DND-41 (cell line): ENCODE results near the gene RIPOR3.

Experiments
- ATAC-seq: fragments of 200-7000 bp; cut with Tn5 transposase; 3 replicates; pipeline ENCODE4 v1.9.1; 2021; ENCODE audit warnings: low read depth; ENCODE audit not compliant: insufficient read depth
- DNase-seq: peaks from one replicate; pipeline ENCODE4 v3.0.0-alpha.2; 2020
- H2AFZ ChIP-seq: 2 replicates; pipeline ENCODE4 v1.6.0; 2012; ENCODE audit warnings: low read depth, low read length
- H3K27ac ChIP-seq: 2 replicates; pipeline ENCODE4 v1.5.1; 2012; ENCODE audit warnings: low read length, inconsistent platforms
- H3K27me3 ChIP-seq: fragments of 200-600 bp; sonication (generic); 2 replicates; pipeline ENCODE4 v1.6.0; 2012; ENCODE audit warnings: low read length, mild to moderate bottlenecking, inconsistent platforms; ENCODE audit not compliant: insufficient read depth, poor library complexity
- H3K36me3 ChIP-seq: 2 replicates; pipeline ENCODE4 v1.5.1; 2012; ENCODE audit warnings: low read length, inconsistent platforms; ENCODE audit not compliant: insufficient read depth
- H3K4me1 ChIP-seq: 2 replicates; pipeline ENCODE4 v1.5.1; 2012; ENCODE audit warnings: mild to moderate bottlenecking, low read length; ENCODE audit not compliant: insufficient read depth
- H3K4me2 ChIP-seq: 2 replicates; pipeline ENCODE4 v1.6.0; 2012; ENCODE audit warnings: mild to moderate bottlenecking, moderate library complexity, low read length, inconsistent platforms; ENCODE audit not compliant: insufficient read depth
- H3K4me3 ChIP-seq, 2 experiments: fragments of 200-600 bp in 1 of 2; shearing (Covaris generic) in 1 of 2; 2 replicates each; pipeline ENCODE4 v1.5.1; 2012 to 2016; ENCODE audit warnings: inconsistent platforms in 2 of 2, low read length in 2 of 2, mild to moderate bottlenecking in 2 of 2, low read depth in 1 of 2, moderate library complexity in 1 of 2
- H3K79me2 ChIP-seq: 2 replicates; pipeline ENCODE4 v1.6.0; 2012; ENCODE audit warnings: low read length, inconsistent platforms; ENCODE audit not compliant: insufficient read depth
- H3K9ac ChIP-seq: 2 replicates; pipeline ENCODE4 v1.6.0; 2012; ENCODE audit warnings: low read depth, mild to moderate bottlenecking, inconsistent platforms, low read length, moderate library complexity
- H3K9me3 ChIP-seq: 2 replicates; pipeline ENCODE4 v1.5.1; 2012; ENCODE audit warnings: low read length, moderate library complexity, mild to moderate bottlenecking, inconsistent platforms; ENCODE audit not compliant: insufficient read depth, severe bottlenecking
- H4K20me1 ChIP-seq: 2 replicates; pipeline ENCODE4 v1.6.0; 2012; ENCODE audit warnings: low read length; ENCODE audit not compliant: insufficient read depth
- CTCF ChIP-seq: IDR thresholded peaks from 2 replicates; pipeline ENCODE4 v1.5.1; 2012; ENCODE audit warnings: borderline replicate concordance, low read length, moderate library complexity, mild to moderate bottlenecking; ENCODE audit not compliant: poor library complexity, severe bottlenecking; ENCODE audit errors: extremely low read depth
- EZH2 ChIP-seq: IDR thresholded peaks from 3 replicates; pipeline ENCODE4 v1.6.1; 2012; ENCODE audit warnings: borderline replicate concordance, low read depth, mild to moderate bottlenecking, moderate library complexity, low read length, inconsistent platforms; ENCODE audit not compliant: severe bottlenecking

Gene RIPOR3

GRCh38 chr20:50694379-50695134 is 3.2 kb upstream of the RIPOR3 start:
- Histone ChIP-seq H3K9ac (no peak overlapping the region), H4K20me1 (peaks cover 3% of the 10 kb centered on the region; the same call in 1 of the 2 replicates), H2AFZ (no peak overlapping the region), H3K27me3 (peaks cover 20% of the 10 kb centered on the region), H3K4me1 (no peaks in the 10 kb centered on the region), H3K4me2 (no peak overlapping the region), H3K27ac (no peak overlapping the region), H3K36me3 (no peaks in the 10 kb centered on the region), H3K79me2 (no peaks in the 10 kb centered on the region), H3K9me3 (no peaks in the 10 kb centered on the region), H3K4me3 (no peak overlapping the region)
- no peak for DNase-seq
- TF ChIP-seq CTCF = no peak
- TF ChIP-seq EZH2 = no peak
- no peak for ATAC-seq

- H3K27ac ChIP-seq = no peak overlapping the region
- H3K27me3 ChIP-seq = peaks cover 26% of the 10 kb centered on the region
- no peak overlapping the region for H3K9ac ChIP-seq
- ATAC-seq = no peak
- no peaks in the 10 kb centered on the region for H3K36me3 ChIP-seq
- no peaks in the 10 kb centered on the region for H3K9me3 ChIP-seq
- no peak overlapping the region for H3K4me3 ChIP-seq
- DNase-seq = no peak
- TF ChIP-seq CTCF (no peak), EZH2 (no peak)
- no peaks in the 10 kb centered on the region for H3K79me2 ChIP-seq
- no peak overlapping the region for H2AFZ ChIP-seq
- H3K4me2 ChIP-seq = no peak overlapping the region
- H3K4me1 ChIP-seq = no peaks in the 10 kb centered on the region
- no peaks in the 10 kb centered on the region; the same call in 1 of the 2 replicates for H4K20me1 ChIP-seq
These were observed 1.7 kb upstream of the RIPOR3 start for GRCh38 chr20:50693001-50693400.

GRCh38 chr20:50692552-50692933 is 1.2 kb upstream of the RIPOR3 start:
- Histone ChIP-seq H3K36me3 (no peaks in the 10 kb centered on the region), H4K20me1 (no peaks in the 10 kb centered on the region; the same call in 1 of the 2 replicates), H3K27ac (no peak overlapping the region), H3K9ac (no peak overlapping the region), H3K4me3 (no peak overlapping the region), H3K27me3 (peaks cover 26% of the 10 kb centered on the region), H2AFZ (no peak overlapping the region), H3K4me2 (no peak overlapping the region), H3K4me1 (no peaks in the 10 kb centered on the region), H3K79me2 (no peaks in the 10 kb centered on the region), H3K9me3 (no peaks in the 10 kb centered on the region)
- DNase-seq (no peak), ATAC-seq (no peak)
- no peak for TF ChIP-seq EZH2
- TF ChIP-seq CTCF = no peak
